Measurements from ENCODE around the gene DUSP8.

The DUSP8 gene

DNA sequence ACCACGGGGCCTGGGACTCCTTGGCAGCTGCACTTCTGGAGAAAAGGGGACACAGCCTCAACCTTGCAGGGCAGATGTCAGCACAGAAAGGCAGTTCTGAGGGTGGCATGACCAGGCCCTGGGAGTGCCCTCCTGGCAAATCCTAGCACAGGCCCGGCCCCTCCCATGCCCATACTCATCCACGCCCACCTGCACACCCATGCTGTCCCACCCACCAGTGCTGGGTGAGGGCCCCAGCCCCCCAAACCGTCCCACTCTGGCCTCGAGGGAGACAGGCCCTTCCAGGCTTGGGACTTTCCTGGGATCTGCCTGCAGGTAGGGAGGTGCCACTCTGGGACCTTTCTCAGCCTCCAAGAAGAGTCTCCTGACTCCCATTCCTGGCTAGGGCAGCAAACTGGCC, 10.1 kb downstream of the DUSP8 start:
- H3K27ac ChIP-seq: no peak overlapping the region
- peaks cover 6% of the 10 kb centered on the region; the same call in 1 of the 2 replicates for H3K36me3 ChIP-seq
- no peak overlapping the region for H3K9ac ChIP-seq
- peaks cover 85% of the 10 kb centered on the region for H4K20me1 ChIP-seq
- H3K9me3 ChIP-seq: no peaks in the 10 kb centered on the region
- H3K27me3 ChIP-seq: peaks cover 49% of the 10 kb centered on the region
- H3K4me3 ChIP-seq: no peak overlapping the region
- H3K4me1 ChIP-seq: peaks cover 18% of the 10 kb centered on the region; the same call in 1 of the 2 replicates
- H3K4me2 ChIP-seq: no peak overlapping the region
- TF ChIP-seq Cebpa-rat (IDR thresholded peaks at IDR 0.05): no peak

GRCh38 chr11:1561266-1561665, 10.8 kb downstream of the DUSP8 start:
- Histone ChIP-seq H3K27me3 (peaks cover 46% of the 10 kb centered on the region), H3K9me3 (no peaks in the 10 kb centered on the region), H3K4me1 (peaks cover 18% of the 10 kb centered on the region; the same call in 1 of the 2 replicates), H3K4me2 (no peak overlapping the region), H3K27ac (no peak overlapping the region), H3K9ac (no peak overlapping the region), H4K20me1 (peaks cover 78% of the 10 kb centered on the region), H3K36me3 (peaks cover 6% of the 10 kb centered on the region; the same call in 1 of the 2 replicates), H3K4me3 (no peak overlapping the region)
- no peak for TF ChIP-seq Cebpa-rat (IDR thresholded peaks at IDR 0.05)

- Histone ChIP-seq H3K4me3 (no peak overlapping the region), H3K27me3 (peaks cover 46% of the 10 kb centered on the region), H3K9me3 (no peaks in the 10 kb centered on the region), H3K36me3 (peaks cover 6% of the 10 kb centered on the region; the same call in 1 of the 2 replicates), H3K9ac (no peak overlapping the region), H4K20me1 (peaks cover 73% of the 10 kb centered on the region), H3K4me1 (peaks cover 18% of the 10 kb centered on the region; the same call in 1 of the 2 replicates), H3K27ac (no peak overlapping the region), H3K4me2 (no peak overlapping the region)
- TF ChIP-seq Cebpa-rat (IDR thresholded peaks at IDR 0.05): no peak
Observed at GRCh38 chr11:1560649-1561251, 11.3 kb downstream of the DUSP8 start.

DNA sequence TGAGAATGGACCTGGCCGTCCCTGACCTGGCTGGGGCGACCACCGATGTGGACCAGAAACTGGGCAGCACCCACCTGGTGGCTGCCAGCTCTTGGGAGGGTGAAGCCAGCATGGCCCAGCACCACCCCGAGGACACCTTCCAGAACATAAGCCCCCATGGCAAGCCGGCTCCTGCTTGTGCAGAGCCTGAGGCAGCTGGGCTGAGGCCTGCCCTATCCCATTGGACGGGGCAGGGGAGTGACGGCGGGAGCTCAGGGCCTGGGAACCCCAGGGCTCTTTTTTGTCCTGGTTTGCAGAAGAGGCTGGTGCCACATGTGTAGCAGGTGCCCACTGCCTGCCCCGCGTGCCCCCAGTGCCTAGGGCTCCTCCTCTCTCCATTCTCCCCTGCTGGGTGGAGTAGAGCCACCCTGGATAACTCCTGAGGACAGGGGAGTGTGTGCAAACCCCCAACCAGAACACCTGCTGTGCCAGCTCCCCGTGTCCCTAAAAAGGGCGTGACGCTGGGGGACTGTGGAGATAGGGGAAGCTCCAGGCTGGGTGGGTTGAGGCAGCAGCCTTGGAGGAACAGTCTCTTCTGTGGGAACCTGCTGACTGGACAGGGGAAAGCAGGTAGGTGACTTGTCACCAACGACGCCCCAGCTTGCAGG, 11.9 kb downstream of the DUSP8 start:
- Histone ChIP-seq H3K4me1 (peaks cover 18% of the 10 kb centered on the region; the same call in 1 of the 2 replicates), H3K9ac (no peak overlapping the region), H3K27ac (no peak overlapping the region), H3K4me2 (no peak overlapping the region), H3K27me3 (peaks cover 46% of the 10 kb centered on the region), H3K9me3 (no peaks in the 10 kb centered on the region), H3K4me3 (no peak overlapping the region), H4K20me1 (peaks cover 73% of the 10 kb centered on the region), H3K36me3 (peaks cover 6% of the 10 kb centered on the region; the same call in 1 of the 2 replicates)
- TF ChIP-seq Cebpa-rat (IDR thresholded peaks at IDR 0.05): no peak

DNA sequence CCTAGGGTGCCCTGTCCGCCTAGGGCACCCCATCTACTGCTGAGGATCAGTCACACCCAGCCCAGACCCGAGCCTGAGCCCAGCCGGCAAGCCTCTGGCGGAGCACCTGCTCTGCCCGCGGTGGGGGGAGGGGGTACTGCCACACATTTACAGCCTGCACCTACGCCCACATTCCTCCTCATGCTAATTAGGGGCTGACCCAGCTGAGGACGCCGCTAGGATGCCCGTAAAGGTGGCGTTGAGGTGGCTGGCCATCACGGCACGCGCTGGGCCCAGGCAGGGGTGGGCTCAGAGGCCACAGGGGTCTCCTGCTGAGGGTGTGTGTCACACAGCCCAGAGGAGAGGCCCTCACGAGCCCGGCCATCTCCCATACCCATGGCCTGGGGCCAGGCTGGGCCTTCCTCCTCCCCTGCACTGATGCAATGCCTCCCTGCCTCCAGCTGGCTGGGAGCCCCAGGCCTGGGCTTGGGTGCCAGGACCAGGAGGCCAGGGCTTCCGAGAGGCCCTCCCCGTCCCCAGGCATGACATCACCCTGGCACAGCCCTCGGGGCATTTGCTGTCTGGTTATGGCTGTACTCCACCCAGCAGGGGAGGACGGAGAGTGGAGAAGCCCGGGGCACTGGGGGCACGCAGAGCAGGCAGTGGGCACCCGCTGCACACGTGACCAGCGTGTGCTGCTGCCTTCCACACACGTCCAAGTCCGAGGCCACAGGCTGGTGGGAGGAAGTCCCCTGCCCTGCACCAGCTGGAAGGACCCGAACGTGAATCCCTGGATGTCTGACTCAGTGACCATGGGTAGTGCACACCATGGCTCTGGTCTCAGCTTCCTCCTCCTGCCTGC, 12.7 kb downstream of the DUSP8 start:
- H3K9me3 ChIP-seq: no peaks in the 10 kb centered on the region
- H3K27me3 ChIP-seq: peaks cover 46% of the 10 kb centered on the region
- no peak overlapping the region for H3K27ac ChIP-seq
- H3K4me1 ChIP-seq: peaks cover 12% of the 10 kb centered on the region; the same call in 1 of the 2 replicates
- H3K9ac ChIP-seq: no peak overlapping the region
- H3K4me3 ChIP-seq: no peak overlapping the region
- TF ChIP-seq Cebpa-rat (IDR thresholded peaks at IDR 0.05): no peak
- peaks cover 6% of the 10 kb centered on the region; the same call in 1 of the 2 replicates for H3K36me3 ChIP-seq
- H4K20me1 ChIP-seq: peaks cover 72% of the 10 kb centered on the region
- H3K4me2 ChIP-seq: no peak overlapping the region

GRCh38 chr11:1558775-1559110, 13.3 kb downstream of the DUSP8 start:
- Histone ChIP-seq H3K9ac (no peak overlapping the region), H3K4me1 (peaks cover 7% of the 10 kb centered on the region; the same call in 1 of the 2 replicates), H3K4me3 (no peak overlapping the region), H3K9me3 (no peaks in the 10 kb centered on the region), H3K4me2 (no peak overlapping the region), H3K36me3 (peaks cover 6% of the 10 kb centered on the region; the same call in 1 of the 2 replicates), H3K27me3 (peaks cover 48% of the 10 kb centered on the region), H4K20me1 (peaks cover 73% of the 10 kb centered on the region), H3K27ac (no peak overlapping the region)
- no peak for TF ChIP-seq Cebpa-rat (IDR thresholded peaks at IDR 0.05)

GRCh38 chr11:1557904-1558774, 13.9 kb downstream of the DUSP8 start:
- Histone ChIP-seq H3K36me3 (peaks cover 6% of the 10 kb centered on the region; the same call in 1 of the 2 replicates), H3K9me3 (no peaks in the 10 kb centered on the region), H4K20me1 (peaks cover 69% of the 10 kb centered on the region), H3K4me1 (peaks cover 3% of the 10 kb centered on the region; the same call in 1 of the 2 replicates), H3K4me2 (no peak overlapping the region), H3K4me3 (no peak overlapping the region), H3K9ac (no peak overlapping the region), H3K27me3 (peaks cover 53% of the 10 kb centered on the region), H3K27ac (no peak overlapping the region)
- no peak for TF ChIP-seq Cebpa-rat (IDR thresholded peaks at IDR 0.05)

DNA sequence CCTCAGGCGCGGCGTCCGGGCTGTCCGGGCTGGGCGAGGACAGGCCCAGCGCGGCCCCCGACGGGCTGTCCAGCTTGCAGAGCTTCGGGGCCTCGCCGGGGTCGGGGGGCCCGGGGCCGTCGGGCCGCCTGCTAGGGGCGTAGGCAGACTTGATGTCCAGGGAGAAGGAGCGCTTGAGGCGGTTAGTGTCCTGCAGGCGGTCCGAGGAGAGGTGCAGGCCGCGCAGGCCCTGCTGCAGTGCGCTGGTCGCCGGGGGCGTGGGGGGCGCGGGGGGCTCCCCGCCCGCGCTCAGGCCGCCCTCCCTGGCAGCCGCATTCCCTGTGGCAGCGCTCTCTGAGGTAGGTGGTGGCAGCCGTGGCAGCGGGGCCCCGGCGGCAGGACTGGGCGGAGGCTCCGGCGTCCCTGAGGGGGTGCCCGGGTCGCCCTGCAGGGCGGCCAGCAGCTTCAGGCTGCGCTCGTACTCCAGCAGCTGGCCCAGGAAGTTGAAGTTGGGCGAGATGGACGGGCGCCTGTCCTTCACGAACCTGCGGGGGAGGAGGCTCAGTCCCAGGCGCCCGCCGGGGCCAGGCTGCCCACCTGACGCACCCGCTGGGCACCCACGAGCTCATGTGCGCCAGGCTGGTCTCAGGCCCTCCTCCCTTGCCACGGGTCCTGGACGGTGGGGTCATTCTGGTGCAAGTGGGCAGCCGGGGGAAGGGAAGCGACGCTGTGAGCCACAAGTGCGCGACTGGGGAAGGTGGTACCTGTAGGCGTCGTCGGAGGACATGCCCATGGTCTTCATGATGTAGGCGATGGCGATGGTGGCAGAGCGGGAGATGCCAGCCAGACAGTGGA, 14.8 kb downstream of the DUSP8 start:
- Histone ChIP-seq H3K4me2 (no peak overlapping the region), H3K36me3 (peaks cover 6% of the 10 kb centered on the region; the same call in 1 of the 2 replicates), H3K27ac (no peak overlapping the region), H3K4me3 (no peak overlapping the region), H3K9me3 (peaks cover 2% of the 10 kb centered on the region; the same call in 1 of the 2 replicates), H4K20me1 (peaks cover 60% of the 10 kb centered on the region), H3K9ac (no peak overlapping the region), H3K4me1 (peaks cover 5% of the 10 kb centered on the region; the same call in 1 of the 2 replicates), H3K27me3 (peaks cover 61% of the 10 kb centered on the region)
- TF ChIP-seq Cebpa-rat (IDR thresholded peaks at IDR 0.05): no peak
